NB4 (cell line): ENCODE measurements around the gene MYO10.

ENCODE experiments used
- CTCF ChIP-seq: IDR thresholded peaks from one replicate; pipeline ENCODE4 v1.5.1; 2012; ENCODE audit warnings: low read depth, low read length
- MAX ChIP-seq: IDR thresholded peaks from 2 replicates; pipeline ENCODE4 v1.6.1; 2011; ENCODE audit warnings: low read depth, low read length
- POLR2A ChIP-seq: IDR thresholded peaks from 2 replicates; pipeline ENCODE4 v1.6.1; 2011; ENCODE audit warnings: mild to moderate bottlenecking; ENCODE audit not compliant: insufficient read length; ENCODE audit errors: extremely low read depth

GRCh38 chr5:16963821-16964220, 27.7 kb upstream of the MYO10 start:
- TF ChIP-seq CTCF = no peak
- TF ChIP-seq POLR2A = no peak
- no peak for TF ChIP-seq MAX
